GM10248 (cell line): ENCODE measurements around the gene RNF128.

Source experiments
- CTCF ChIA-PET: fragments of 300-600 bp; sonication (Branson Sonifier 250); formaldehyde crosslinking; extraction: SDS; loops from one replicate; lab custom pipeline; 2021; ENCODE audit warnings: antibody characterized with exemption; lab: Yijun Ruan, JAX
- POLR2A ChIA-PET: fragments of 350-650 bp; sonication (Branson Sonifier 250); formaldehyde crosslinking; extraction: SDS; loops from one replicate; lab custom pipeline; 2020; ENCODE audit warnings: antibody characterized with exemption; lab: Yijun Ruan, JAX
- DNase-seq: peaks from one replicate; pipeline ENCODE4 v3.0.0; 2012; ENCODE audit errors: extremely low spot score
- TF ChIP-seq, protein P1 (sequence below): IDR thresholded peaks from 2 replicates; pipeline ENCODE4 v1.5.1; 2012; ENCODE audit warnings: mild to moderate bottlenecking, low read depth; ENCODE audit errors: extremely low read depth, missing control alignments, control extremely low read depth

Gene RNF128

DNA sequence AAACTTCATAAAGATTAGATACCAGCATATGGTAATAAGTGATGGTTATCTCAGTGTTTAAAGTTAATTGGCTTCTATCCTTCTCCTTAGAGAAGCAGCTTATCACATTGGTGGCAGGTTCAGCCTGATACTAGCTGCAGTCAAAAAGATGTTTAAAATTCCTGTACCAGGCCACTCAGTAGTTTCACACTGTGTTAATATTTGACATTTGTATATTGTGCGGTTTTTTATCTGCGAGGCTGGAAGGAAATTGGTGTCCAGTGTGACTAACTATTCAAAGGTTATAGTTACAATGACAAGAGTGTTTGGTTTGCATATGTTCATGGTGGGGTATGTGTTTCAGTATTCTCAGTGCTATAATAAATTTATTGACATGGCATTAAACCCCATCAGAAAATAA, 48.5 kb downstream of the RNF128 start:
- ChIA-PET POLR2A (no interaction called here), CTCF (no interaction called here)
- no peak for DNase-seq
- TF ChIP-seq, protein P1, sequence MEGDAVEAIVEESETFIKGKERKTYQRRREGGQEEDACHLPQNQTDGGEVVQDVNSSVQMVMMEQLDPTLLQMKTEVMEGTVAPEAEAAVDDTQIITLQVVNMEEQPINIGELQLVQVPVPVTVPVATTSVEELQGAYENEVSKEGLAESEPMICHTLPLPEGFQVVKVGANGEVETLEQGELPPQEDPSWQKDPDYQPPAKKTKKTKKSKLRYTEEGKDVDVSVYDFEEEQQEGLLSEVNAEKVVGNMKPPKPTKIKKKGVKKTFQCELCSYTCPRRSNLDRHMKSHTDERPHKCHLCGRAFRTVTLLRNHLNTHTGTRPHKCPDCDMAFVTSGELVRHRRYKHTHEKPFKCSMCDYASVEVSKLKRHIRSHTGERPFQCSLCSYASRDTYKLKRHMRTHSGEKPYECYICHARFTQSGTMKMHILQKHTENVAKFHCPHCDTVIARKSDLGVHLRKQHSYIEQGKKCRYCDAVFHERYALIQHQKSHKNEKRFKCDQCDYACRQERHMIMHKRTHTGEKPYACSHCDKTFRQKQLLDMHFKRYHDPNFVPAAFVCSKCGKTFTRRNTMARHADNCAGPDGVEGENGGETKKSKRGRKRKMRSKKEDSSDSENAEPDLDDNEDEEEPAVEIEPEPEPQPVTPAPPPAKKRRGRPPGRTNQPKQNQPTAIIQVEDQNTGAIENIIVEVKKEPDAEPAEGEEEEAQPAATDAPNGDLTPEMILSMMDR = no peak

DNA sequence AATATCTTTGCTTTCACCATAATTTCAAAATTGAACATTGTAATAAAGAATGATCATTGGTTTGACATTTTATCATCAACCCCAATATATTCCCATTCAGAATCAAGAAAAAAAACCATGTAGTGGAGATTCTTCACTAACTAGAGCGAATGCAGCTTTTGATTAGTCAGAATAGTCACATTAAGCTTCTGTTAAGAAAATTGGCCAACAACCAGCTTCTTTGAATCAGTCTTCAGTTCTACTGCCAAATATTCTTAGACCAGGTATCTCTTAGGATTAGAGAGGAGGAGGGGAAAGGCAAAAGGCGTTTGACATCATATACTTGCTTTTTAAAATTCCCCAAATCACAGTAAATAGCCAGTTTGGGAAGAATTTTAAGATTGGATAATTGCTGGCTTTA, 53.8 kb downstream of the RNF128 start:
- TF ChIP-seq, protein P1 = no peak
- DNase-seq = no peak
- POLR2A ChIA-PET = no interaction called here
- CTCF ChIA-PET = no interaction called here

DNA sequence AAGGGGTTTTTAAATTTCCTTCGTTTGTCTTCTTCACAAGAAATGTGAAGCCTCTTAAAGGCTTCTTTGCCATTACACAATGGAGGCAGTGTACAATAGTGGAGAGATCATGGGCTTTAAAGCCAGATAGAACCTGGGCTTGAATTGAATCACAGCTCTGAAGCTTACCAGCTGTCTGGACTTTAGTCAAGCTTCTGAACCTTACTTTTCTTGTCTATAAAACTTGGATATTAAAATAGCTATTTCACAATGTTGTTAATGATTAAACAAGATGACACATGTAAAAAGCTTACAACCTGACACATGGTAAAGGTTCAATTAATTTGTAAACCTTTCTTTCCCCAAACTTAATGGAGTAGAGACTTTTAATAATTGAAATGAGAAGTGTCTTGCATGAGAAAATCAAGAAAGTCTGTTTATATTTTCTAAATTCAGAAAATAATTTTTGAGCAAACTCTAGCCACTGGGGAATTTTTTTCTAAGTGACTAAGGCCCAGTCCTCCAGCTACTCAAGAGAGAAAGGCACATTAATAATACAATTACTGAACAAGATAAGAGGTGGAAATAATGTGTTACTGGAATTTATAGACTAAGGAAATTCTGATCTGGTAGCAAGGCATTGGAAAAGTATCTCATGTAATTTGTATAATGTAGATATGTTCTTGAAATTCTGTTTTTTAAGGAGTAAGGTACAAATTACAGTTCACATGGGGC, 54.3 kb downstream of the RNF128 start:
- TF ChIP-seq, protein P1 = no peak
- ChIA-PET POLR2A (no interaction called here), CTCF (no interaction called here)
- DNase-seq = no peak

DNA sequence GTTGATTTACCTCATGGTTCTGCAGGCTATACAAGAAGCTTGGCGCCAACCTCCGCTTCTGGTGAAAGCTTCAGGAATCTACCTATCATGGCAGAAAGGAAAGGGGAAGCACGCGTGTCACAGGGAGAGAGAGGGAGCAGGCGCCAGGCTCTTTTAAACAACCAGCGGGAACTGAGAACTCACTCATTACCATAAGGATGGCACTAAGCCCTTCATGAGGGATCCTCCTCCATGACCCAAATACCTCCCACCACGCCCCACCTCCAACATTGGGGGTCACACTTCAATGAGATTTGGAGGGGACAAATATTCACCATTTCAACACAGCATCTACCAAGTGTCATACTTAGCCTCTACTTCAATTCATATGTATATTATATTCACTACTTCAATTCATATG, 57.2 kb downstream of the RNF128 start:
- CTCF ChIA-PET = no interaction called here
- POLR2A ChIA-PET = no interaction called here
- DNase-seq = no peak
- TF ChIP-seq, protein P1 = no peak

DNA sequence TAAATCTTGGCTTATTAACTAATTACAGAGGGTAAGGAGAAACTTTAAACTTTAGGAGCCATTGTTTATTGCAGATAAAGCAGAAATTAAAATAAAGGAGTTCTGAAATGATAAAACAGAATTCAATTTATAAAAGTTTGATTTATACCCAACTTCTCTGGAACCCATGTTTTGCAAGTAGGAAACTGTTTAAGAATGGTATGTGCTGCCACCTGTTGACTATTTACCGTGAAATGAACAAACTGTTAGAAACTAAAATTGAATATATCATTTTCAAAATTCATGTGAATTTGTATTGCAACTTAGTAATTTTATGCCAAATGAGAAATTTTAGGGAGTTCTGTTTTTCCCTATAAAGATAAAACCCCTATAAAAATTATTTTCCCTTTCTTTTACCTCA, 65.0 kb downstream of the RNF128 start:
- ChIA-PET POLR2A (no interaction called here), CTCF (interaction anchor here (1.5 kb wide), 1 partner anchor 310 kb away, joined by 7 read pairs; no protein-coding TSS in a partner anchor)
- TF ChIP-seq, protein P1 = peak; percentile 11
- DNase-seq = no peak

DNA sequence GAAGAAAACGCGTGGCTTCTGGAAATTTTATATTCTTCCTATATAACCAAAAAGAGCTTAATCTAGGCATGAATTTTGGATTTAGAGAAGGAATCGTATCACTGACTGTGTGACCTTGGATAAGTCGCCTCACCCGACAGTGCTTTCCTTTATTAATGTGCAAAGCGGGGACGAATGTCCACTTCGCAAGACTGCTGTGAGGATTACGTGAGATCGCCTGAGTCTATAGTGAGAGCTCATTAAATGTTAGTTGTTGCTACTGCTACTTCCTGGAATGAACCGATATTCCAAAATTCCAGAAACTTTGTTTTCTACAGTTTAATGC, 75.5 kb downstream of the RNF128 start:
- POLR2A ChIA-PET = no interaction called here
- TF ChIP-seq, protein P1 = no peak
- CTCF ChIA-PET = interaction anchor here (0.8 to 1.0 kb wide), 2 partner anchors 12 to 387 kb away, joined by 3 read pairs; no protein-coding TSS in a partner anchor
- no peak for DNase-seq
